HUDEP-2 (cell line): ENCODE results near the gene NXPE3.
"Not testable (repeated sequence)": the region's sequence is repeated elsewhere in the genome, so short reads cannot be mapped to it uniquely, and the experiment has no call there.

Source experiments
- DNase-seq, 76 experiments: peaks; one replicate each; lab custom pipeline; 2025; ENCODE audit not compliant: unreplicated experiment in 76 of 76; lab: John Stamatoyannopoulos, UW

Gene NXPE3

GRCh38 chr3:101849714-101850245, 70.8 kb downstream of the NXPE3 start:
- peak in 18 of 76 experiments; percentile 2 to 52 (median 18) for DNase-seq

DNA sequence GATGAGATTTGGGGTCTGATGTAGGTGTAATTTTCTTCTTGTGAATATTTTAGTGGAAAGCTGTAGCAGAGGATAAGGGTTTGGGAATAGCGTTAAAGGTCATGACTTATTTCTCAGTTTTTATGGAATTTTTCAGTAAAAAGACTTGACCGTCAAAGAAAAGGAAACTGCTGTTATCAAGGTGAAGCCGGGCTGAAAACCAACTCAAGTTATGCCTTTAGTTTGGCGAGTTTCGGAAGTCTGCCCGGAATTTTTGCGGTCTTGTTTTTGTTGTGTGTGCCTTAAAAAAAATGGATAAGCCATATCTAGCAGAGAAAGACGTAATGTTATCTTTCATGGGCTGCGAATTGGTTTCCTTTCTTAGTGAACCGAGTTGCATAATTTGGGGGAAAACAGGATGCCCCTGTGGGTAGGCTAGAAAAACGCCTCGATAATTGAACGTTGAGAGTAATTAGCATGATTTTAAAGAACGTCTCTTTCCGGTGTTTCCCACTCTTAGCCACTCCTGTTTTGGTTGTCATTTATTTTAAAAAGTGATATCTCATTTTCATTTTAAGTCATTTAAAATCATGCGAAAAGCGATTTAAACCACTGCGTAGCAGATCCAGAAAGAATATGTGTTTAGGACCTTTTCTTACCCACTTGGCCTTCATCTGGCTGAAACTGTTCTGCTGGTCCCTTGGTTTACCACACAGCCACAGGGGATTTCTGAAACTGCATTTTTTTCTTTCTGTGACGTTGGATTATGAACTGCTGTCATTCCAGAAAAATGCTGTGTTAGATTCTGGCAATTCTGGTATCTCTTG, 71.4 kb downstream of the NXPE3 start:
- DNase-seq = peak in 20 of 76 experiments; percentile 1 to 36 (median 12)

DNA sequence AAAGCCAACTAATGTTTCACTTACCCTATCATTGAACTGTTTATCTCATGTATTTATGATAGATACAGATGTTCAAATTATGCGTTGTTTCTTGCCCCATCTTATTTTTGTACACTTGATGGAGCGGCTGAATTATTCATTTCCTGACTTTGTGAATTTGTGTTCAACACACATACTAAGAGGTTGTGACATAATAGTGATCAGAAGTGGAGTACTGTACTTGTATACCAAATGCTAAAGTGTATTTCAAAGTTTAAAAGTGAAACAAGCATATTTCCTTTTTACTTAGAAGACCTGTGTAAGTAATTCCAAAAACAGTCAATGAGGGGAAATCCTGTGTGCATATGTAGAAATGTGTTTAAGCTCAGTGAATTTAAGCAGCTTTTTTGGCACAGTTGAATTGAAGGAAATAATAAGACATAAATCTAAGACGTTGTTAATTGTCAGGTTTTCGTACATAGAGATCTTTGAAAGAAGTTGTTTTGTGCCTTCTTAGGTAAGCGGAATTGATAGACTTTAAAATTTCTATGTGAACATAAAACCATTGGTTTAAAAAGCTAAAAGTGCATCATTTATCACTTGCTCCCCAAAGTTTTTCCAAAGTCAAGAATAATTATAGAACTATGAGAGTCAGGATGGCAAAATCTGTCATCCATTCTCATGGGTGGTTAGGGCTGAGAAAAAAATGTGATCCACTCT, 72.2 kb downstream of the NXPE3 start:
- no peak for DNase-seq

- DNase-seq = no peak
These were observed 73.1 kb downstream of the NXPE3 start for GRCh38 chr3:101851850-101852714.

- no peak for DNase-seq
These were observed 74.2 kb downstream of the NXPE3 start for GRCh38 chr3:101852983-101853840.

GRCh38 chr3:101853982-101854381, 75.0 kb downstream of the NXPE3 start:
- no peak for DNase-seq

- DNase-seq = no peak
These were observed 75.7 kb downstream of the NXPE3 start for GRCh38 chr3:101854608-101855304.

DNA sequence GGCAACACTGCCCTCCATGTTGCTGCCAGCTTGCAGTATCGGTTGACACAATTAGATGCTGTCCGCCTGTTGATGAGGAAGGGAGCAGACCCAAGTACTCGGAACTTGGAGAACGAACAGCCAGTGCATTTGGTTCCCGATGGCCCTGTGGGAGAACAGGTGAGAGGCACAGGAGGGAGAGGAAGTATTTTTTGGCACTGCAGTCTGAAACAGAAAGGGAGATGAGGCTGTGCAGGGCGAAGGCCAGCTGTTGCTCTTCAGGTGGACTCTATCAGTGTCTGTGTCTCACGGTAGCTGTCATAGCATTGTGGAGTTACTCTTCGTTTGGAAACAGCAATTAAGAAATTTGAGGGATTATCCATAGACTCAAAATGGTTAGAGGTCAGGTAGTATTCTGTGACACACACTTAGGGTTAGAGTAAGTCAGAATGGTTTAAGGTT, 78.3 kb downstream of the NXPE3 start:
- DNase-seq = no peak

DNA sequence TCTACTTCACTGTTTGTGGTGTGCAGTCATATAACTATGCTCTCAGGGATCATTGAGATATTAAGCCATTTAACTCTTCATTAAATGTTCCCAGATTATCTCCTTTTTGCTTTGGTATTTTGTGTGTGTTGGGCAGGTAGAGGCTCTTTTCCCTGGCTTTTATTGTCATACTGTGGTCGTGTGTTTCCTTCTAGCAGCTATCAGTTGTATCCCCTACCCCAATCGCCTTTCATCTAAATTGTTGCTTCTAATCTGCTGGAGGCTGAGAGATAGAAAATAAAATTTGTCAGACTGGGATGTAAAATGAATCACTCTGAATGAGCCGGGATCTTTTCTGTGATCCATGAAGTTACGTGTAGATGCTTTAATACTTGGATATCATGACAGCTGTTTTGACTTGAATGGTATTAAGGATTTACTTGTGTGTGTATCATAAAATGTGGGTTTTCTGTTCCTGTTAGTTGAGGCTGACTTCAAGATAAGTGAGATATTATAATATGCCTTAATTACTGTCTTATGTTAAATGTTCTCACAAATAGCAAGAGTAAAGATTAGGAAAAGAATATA, 79.5 kb downstream of the NXPE3 start:
- no peak for DNase-seq

- DNase-seq = no peak
These were observed 81.0 kb downstream of the NXPE3 start for GRCh38 chr3:101859882-101860448.

DNA sequence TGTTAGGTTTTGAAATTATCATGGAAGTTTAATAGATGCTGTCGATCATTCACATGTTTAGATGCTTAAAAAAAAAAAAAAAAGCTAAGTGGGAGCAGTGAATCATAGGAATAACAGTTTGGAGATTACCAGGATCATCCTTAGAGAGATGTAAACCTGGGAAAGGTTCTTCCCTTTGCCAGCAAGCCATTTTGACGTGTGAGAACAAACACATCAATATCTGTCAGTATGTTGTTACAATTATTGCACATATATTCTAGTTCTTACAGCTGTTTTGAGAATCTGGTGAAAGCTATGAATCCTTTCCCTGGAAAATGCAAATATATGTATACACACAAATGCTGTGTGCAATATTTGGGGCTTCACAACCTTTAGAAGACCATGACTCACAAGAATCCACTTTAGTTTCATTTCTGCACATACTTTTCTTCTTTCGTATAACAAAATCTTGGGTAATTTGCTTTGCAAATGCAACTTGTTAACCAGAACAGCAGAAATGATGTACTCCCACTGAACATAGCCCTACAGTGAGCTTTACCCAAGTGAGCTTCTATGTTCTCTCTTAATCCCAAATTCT, 82.3 kb downstream of the NXPE3 start:
- no peak for DNase-seq

GRCh38 chr3:101861789-101862415, 82.9 kb downstream of the NXPE3 start:
- no peak for DNase-seq

GRCh38 chr3:101862416-101863165, 83.6 kb downstream of the NXPE3 start:
- no peak for DNase-seq

GRCh38 chr3:101864926-101865325, 85.9 kb downstream of the NXPE3 start:
- DNase-seq = not testable (repeated sequence)

DNA sequence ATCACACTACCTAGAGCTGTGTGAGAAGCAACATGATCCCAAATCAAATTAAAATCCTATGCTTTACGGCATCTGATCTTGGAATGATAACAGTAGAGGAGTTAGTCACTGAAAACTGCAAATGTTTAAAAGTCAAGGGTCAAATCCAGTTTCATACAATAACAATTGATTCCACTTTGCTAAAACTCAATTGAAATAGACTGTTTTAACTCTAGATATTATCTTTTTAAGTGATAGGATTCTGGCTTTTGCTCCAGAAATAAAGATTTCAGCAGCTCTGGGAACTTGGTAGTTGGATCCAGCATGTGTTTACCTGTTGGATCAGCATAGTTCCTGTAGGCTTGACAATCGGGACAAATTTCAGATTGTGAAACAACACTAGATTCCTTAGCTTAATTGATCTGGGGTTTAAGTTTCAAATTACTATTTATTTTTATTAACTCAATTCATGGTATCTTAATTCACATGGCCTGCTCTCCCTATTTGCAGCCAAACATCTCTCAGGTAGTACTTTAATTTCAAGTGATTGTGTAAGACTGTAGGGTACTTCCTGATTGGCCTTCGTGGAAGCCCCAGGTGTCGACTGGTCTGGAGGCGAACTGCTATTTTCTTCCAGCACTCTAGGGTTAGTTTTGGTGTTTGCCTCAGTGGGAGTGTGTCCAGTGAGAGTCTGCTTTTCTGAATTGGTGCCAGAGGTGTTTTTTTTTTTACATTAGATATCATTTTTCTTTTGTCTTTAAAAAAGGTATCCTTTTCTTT, 86.9 kb downstream of the NXPE3 start:
- no peak for DNase-seq

DNA sequence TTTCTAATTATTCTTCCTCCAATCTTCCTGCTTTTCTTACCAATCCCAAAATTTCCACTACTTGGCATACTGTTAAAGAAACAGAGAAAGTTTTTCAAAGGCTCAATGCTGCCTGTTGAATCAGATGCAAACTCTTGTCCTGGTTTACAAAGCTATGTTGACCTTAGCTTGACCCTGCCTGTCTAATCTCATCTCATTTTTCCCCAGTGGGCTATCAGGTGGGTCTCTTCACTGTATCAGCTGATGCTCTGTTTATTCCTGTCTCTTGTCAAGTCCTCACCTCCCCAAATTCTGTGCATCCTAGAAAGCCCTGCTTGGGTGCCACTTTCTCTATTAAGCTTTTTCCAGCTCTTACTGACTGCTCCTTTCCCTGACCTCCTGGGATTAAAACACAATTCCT, 88.5 kb downstream of the NXPE3 start:
- DNase-seq = no peak
